ENCODE results near the gene CYCS.

DNA sequence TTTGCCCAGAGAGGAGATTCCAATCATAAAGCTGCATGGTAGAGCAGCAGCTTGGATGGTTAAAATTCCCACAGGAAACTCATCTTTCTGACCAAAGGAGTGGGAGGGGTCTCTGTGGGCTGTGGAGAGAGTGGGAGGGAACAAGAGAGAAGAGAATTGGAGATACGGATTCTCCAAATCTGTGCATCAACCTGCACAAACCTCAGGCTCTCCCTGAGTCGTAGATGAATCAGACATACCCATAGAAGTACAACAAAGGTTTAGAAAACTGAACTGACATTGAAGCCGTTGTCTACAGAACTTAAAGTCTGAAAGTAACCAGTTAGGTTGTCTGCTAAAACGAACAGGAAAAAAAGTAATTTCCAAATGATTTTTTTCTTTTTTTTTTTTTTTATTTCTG lies 41.9 kb downstream of the CYCS start:
- TF ChIP-seq ZNF70 (CRISPR knock-in tag; IDR thresholded peaks at IDR 0.05) (no peak), CSDC2 (CRISPR knock-in tag; IDR thresholded peaks at IDR 0.05) (no peak), PPARA (CRISPR knock-in tag; IDR thresholded peaks at IDR 0.05; ENCODE audit: borderline replicate concordance) (no peak), TCF4 (CRISPR knock-in tag; IDR thresholded peaks at IDR 0.05; ENCODE audit: borderline replicate concordance) (no peak), SNAI2 (CRISPR knock-in tag; IDR thresholded peaks at IDR 0.05) (no peak), ISL1 (CRISPR knock-in tag; IDR thresholded peaks at IDR 0.05) (no peak), TSHZ2 (CRISPR knock-in tag; IDR thresholded peaks at IDR 0.05) (no peak), ZNF8 (CRISPR knock-in tag; IDR thresholded peaks at IDR 0.05) (no peak), ARNTL (CRISPR knock-in tag; IDR thresholded peaks at IDR 0.05; ENCODE audit: borderline replicate concordance, low read depth) (no peak), ZFP3 (CRISPR knock-in tag; IDR thresholded peaks at IDR 0.05) (no peak), ZFP30 (CRISPR knock-in tag; IDR thresholded peaks at IDR 0.05) (no peak)
- TF ChIP-seq, protein P1, sequence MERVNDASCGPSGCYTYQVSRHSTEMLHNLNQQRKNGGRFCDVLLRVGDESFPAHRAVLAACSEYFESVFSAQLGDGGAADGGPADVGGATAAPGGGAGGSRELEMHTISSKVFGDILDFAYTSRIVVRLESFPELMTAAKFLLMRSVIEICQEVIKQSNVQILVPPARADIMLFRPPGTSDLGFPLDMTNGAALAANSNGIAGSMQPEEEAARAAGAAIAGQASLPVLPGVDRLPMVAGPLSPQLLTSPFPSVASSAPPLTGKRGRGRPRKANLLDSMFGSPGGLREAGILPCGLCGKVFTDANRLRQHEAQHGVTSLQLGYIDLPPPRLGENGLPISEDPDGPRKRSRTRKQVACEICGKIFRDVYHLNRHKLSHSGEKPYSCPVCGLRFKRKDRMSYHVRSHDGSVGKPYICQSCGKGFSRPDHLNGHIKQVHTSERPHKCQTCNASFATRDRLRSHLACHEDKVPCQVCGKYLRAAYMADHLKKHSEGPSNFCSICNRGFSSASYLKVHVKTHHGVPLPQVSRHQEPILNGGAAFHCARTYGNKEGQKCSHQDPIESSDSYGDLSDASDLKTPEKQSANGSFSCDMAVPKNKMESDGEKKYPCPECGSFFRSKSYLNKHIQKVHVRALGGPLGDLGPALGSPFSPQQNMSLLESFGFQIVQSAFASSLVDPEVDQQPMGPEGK (CRISPR knock-in tag; IDR thresholded peaks at IDR 0.05; ENCODE audit: borderline replicate concordance), result no peak
